OCI-LY7 (cell line): ENCODE results near the gene BSPRY. TPM values are rescaled to one million over a fixed set of nuclear protein-coding genes. Genes with fewer than 3 reads are reported as not detected.
"Not testable (repeated sequence)": the region's sequence is repeated elsewhere in the genome, so short reads cannot be mapped to it uniquely, and the experiment has no call there.

Experiments used
- BruUV-seq: library from RNA; stranded (reverse); fragments of 400-500 nt; replicated peaks from 2 replicates; lab custom pipeline; 2021; lab: Mats Ljungman, UMichigan
- CTCF ChIA-PET: fragments of 300-600 bp; sonication (Branson Sonifier 250); formaldehyde crosslinking; loops from one replicate; lab custom pipeline; 2022; ENCODE audit warnings: antibody characterized with exemption; ENCODE audit not compliant: unreplicated experiment; lab: Charles Lee
- POLR2A ChIA-PET: fragments of 300-600 bp; sonication (Branson Sonifier 250); formaldehyde crosslinking; loops from one replicate; lab custom pipeline; 2022; ENCODE audit warnings: antibody characterized with exemption; lab: Charles Lee
- DNase-seq: peaks from one replicate; pipeline ENCODE4 v3.0.0-alpha.2; 2015; ENCODE audit warnings: low spot score
- H2AFZ ChIP-seq: fragments of 200-600 bp; sonication (generic), shearing (Covaris generic); 2 replicates; pipeline ENCODE4 v1.6.1; 2014; ENCODE audit warnings: mild to moderate bottlenecking, antibody characterized with exemption, low read length, moderate library complexity
- H3K27ac ChIP-seq: fragments of 200-600 bp; sonication (generic); 2 replicates; pipeline ENCODE4 v1.5.1; 2014; ENCODE audit warnings: mixed run types, low read depth, mild to moderate bottlenecking, moderate library complexity, low read length, inconsistent platforms; ENCODE audit not compliant: poor library complexity, severe bottlenecking
- H3K36me3 ChIP-seq: fragments of 200-600 bp; sonication (generic); 2 replicates; pipeline ENCODE4 v1.6.1; 2014; ENCODE audit warnings: mild to moderate bottlenecking, antibody characterized with exemption, low read length, moderate library complexity, mixed read lengths; ENCODE audit not compliant: insufficient read depth
- H3K4me1 ChIP-seq: fragments of 200-600 bp; sonication (generic); 2 replicates; pipeline ENCODE4 v1.5.1; 2014; ENCODE audit warnings: mild to moderate bottlenecking, low read length; ENCODE audit not compliant: insufficient read depth, poor library complexity, severe bottlenecking
- H3K4me2 ChIP-seq: fragments of 200-600 bp; sonication (generic); 2 replicates; pipeline ENCODE4 v1.6.1; 2014; ENCODE audit warnings: mild to moderate bottlenecking, low read length
- H3K4me3 ChIP-seq: fragments of 200-600 bp; sonication (generic); 2 replicates; pipeline ENCODE4 v1.5.1; 2014; ENCODE audit warnings: mild to moderate bottlenecking, low read depth, low read length; ENCODE audit not compliant: poor library complexity, severe bottlenecking
- H3K79me2 ChIP-seq: fragments of 200-600 bp; sonication (generic); 2 replicates; pipeline ENCODE4 v1.6.1; 2016; ENCODE audit warnings: low read depth, mild to moderate bottlenecking, low read length, moderate library complexity, mixed read lengths; ENCODE audit not compliant: insufficient read depth
- H3K9me2 ChIP-seq: fragments of 200-600 bp; sonication (generic); 2 replicates; pipeline ENCODE4 v1.6.1; 2016; ENCODE audit warnings: mild to moderate bottlenecking, low read length, mixed read lengths; ENCODE audit not compliant: insufficient read depth
- H3K9me3 ChIP-seq: fragments of 200-600 bp; sonication (generic); 2 replicates; pipeline ENCODE4 v1.6.1; 2014; ENCODE audit warnings: mild to moderate bottlenecking, mixed run types, low read length, mixed read lengths
- H4K20me1 ChIP-seq: fragments of 200-600 bp; sonication (generic); 2 replicates; pipeline ENCODE4 v1.6.1; 2014; ENCODE audit warnings: mild to moderate bottlenecking, antibody characterized with exemption, low read length, moderate library complexity, mixed read lengths; ENCODE audit not compliant: insufficient read depth
- EZH2phosphoT487 ChIP-seq: fragments of 200-600 bp; sonication (generic); IDR thresholded peaks from 2 replicates; pipeline ENCODE4 v1.6.1; 2018; ENCODE audit warnings: low read depth, borderline replicate concordance, mild to moderate bottlenecking, mixed run types, antibody characterized with exemption, low read length, moderate library complexity, mixed read lengths
- intact Hi-C: fragments of 100-400 bp; cut with micrococcal nuclease; formaldehyde crosslinking; loops from one replicate; pipeline ENCODE4 v1.10.0; 2022; ENCODE audit not compliant: unreplicated experiment
- total RNA-seq, 2 experiments: library from RNA; depleted of rRNA in 1 of 2; stranded (reverse); fragments of >200 nt in 1 of 2; shearing (Covaris generic) in 1 of 2; gene quantifications; 2 replicates each; pipeline ENCODE4 v1.2.3, GENCODE V29; 2014 to 2022
- TF ChIP-seq, protein P1 (sequence below): fragments of 200-600 bp; sonication (generic); conservative IDR thresholded peaks from 2 replicates; pipeline ENCODE4 v1.5.1; 2014; ENCODE audit warnings: mild to moderate bottlenecking, antibody characterized with exemption, low read length, moderate library complexity, mixed read lengths

Gene BSPRY
- total RNA-seq, 2 experiments from 2014 or later = 0.54 to 0.82 TPM

DNA sequence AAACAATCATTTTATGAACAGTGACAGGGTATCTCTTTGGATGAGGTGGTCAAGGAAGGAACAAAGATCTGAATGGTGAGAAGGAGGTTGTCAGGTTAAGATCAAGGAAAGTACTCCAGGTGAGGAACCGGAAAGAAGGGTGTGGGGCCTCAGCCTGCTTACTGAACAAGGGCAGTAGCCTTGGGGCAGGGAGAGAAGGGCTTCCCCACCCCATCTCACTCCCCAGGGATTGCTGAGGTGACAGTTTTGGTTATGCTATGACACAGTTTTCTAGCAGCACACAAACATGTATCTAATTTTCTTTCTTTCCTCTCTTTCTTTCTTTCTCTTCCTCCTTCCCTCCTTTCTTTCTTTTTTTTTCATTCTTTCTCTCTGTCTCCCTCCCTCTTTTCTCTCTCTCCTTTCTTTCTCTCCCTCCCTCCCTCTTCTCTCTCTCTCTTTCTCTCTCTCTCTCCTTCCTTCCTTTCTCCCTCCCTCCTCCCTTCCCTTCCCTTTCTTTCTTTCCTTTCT is 31.6 kb downstream of the BSPRY start:
- Histone ChIP-seq H3K4me2 (peak overlapping the region; percentile 54), H3K79me2 (no peaks in the 10 kb centered on the region), H3K4me1 (peaks cover 17% of the 10 kb centered on the region), H3K36me3 (no peaks in the 10 kb centered on the region), H3K9me2 (no peaks in the 10 kb centered on the region), H3K4me3 (no peak overlapping the region), H3K27ac (no peak overlapping the region), H2AFZ (peak overlapping the region; percentile 90), H4K20me1 (no peaks in the 10 kb centered on the region), H3K9me3 (no peaks in the 10 kb centered on the region)
- ChIA-PET CTCF (no interaction called here), POLR2A (no interaction called here)
- TF ChIP-seq, protein P1, sequence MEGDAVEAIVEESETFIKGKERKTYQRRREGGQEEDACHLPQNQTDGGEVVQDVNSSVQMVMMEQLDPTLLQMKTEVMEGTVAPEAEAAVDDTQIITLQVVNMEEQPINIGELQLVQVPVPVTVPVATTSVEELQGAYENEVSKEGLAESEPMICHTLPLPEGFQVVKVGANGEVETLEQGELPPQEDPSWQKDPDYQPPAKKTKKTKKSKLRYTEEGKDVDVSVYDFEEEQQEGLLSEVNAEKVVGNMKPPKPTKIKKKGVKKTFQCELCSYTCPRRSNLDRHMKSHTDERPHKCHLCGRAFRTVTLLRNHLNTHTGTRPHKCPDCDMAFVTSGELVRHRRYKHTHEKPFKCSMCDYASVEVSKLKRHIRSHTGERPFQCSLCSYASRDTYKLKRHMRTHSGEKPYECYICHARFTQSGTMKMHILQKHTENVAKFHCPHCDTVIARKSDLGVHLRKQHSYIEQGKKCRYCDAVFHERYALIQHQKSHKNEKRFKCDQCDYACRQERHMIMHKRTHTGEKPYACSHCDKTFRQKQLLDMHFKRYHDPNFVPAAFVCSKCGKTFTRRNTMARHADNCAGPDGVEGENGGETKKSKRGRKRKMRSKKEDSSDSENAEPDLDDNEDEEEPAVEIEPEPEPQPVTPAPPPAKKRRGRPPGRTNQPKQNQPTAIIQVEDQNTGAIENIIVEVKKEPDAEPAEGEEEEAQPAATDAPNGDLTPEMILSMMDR = no peak
- TF ChIP-seq EZH2phosphoT487 = no peak
- BruUV-seq = no TSS peak
- intact Hi-C loops = no loop called here
- DNase-seq = peak; percentile 58

DNA sequence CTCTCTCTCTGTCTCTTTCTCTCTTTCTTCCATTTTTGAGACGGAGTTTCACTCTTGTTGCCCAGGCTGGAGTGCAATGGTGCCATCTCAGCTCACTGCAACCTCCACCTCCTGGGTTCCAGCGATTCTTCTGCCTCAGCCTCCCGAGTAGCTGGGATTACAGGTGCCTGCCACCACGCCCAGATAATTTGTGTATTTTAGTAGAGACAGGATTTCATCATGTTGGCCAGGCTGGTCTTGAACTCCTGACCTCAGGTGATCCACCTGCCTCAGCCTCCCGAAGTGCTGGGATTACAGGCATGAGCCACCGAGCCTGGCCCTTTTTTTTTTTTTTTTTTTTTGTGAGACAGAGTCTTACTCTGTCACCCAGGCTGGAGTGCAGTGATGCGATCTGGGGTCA is 32.1 kb downstream of the BSPRY start:
- H3K4me1 ChIP-seq = peaks cover 15% of the 10 kb centered on the region
- intact Hi-C loops, CTCF ChIA-PET, H3K36me3 ChIP-seq, H4K20me1 ChIP-seq, BruUV-seq, H3K4me2 ChIP-seq, H3K9me2 ChIP-seq, H3K9me3 ChIP-seq, DNase-seq, H2AFZ ChIP-seq, H3K79me2 ChIP-seq, H3K27ac ChIP-seq, H3K4me3 ChIP-seq: not testable (repeated sequence)
- POLR2A ChIA-PET = interaction anchor here (0.6 kb wide), 1 partner anchor 1770 kb away, joined by 3 read pairs; no protein-coding TSS in a partner anchor

DNA sequence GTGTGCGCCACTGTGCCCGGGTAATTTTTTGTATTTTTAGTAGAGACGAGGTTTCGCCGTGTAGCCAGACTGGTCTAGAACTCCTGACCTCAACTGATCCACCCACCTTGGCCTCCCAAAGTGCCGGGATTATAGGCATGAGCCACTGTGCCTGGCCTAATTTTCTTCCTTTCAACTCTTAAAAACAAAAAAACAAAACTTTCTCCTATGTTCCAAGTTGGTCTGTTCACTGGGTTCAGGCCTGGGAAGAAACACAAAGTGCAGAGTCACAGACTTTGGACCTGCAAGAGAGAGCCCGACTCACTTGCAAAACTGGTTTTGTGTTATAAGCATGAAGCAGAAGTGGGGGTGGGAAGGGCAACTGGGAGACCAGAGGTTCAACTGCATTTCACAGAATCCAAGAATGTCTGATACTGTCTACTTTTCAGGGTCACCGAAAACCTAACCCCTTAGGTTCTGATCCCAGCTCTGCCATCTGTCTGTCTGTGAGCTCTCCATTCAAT is 32.6 kb downstream of the BSPRY start:
- POLR2A ChIA-PET = interaction anchor here (0.5 to 0.6 kb wide), 2 partner anchors 107 to 1770 kb away, joined by 3 read pairs; partner anchors contain the start of genes CDC26 and PRPF4
- Histone ChIP-seq H3K4me2 (no peak overlapping the region), H3K36me3 (no peaks in the 10 kb centered on the region), H3K79me2 (no peaks in the 10 kb centered on the region), H4K20me1 (no peaks in the 10 kb centered on the region), H3K27ac (no peak overlapping the region), H3K4me3 (no peak overlapping the region), H3K9me2 (no peaks in the 10 kb centered on the region), H2AFZ (no peak overlapping the region), H3K9me3 (no peaks in the 10 kb centered on the region), H3K4me1 (peaks cover 14% of the 10 kb centered on the region)
- intact Hi-C loops = no loop called here
- BruUV-seq = no TSS peak
- CTCF ChIA-PET = no interaction called here
- no peak for DNase-seq
- TF ChIP-seq EZH2phosphoT487 = no peak
- TF ChIP-seq, protein P1 = no peak
